Activated CD4-positive, alpha-beta T cell treated with anti-CD3 and anti-CD28 coated beads, Interleukin-2, Interleukin-6, amounts not matched to agents 100 ng/mL and 50 ng/mL, durations not matched to agents 16 hours and 8 hours (primary cell): ENCODE data around the gene PRTG.
"Not testable (repeated sequence)": the region's sequence is repeated elsewhere in the genome, so short reads cannot be mapped to it uniquely, and the experiment has no call there.

Experiments
- DNase-seq: peaks from one replicate; pipeline ENCODE4 v3.0.0-alpha.2; 2020

Gene PRTG

DNA sequence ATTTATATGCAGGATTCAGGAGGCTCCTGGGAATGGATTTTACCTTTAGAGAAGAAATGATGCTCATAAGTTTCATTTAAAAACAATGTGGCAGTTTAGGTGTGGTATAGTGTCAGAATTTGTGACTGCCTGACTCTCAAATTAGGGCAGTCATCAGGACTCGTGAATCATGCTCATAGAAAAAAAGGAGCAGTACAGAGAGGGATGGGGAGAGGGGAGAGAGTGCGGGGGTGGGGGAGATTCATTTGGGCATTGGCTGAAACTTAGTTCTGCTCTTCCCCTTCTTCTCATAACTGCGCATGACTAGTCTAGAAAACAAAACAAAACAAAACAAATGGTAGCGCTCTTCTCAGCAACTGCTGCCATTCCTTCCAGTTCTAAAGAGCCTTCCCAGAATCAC is 44.3 kb downstream of the PRTG start:
- DNase-seq: no peak

DNA sequence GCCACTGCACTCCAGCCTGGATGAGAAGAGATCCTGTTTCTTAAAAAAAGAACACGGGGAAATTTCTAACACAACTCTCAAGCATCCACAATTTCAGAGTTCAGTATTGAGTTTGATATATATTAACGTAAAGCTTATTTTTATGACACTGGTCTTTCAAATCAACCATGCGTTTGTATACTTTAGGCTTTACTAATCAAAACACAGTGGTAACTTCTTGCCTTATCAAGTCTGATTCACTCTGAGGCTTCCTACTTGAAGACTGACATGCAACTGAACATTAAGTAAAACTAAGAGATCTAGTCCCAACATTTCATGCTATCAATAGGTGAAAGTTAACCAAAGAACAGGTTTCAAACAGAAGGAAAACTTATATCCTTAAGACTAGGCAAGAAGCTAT is 46.7 kb downstream of the PRTG start:
- no peak for DNase-seq

DNA sequence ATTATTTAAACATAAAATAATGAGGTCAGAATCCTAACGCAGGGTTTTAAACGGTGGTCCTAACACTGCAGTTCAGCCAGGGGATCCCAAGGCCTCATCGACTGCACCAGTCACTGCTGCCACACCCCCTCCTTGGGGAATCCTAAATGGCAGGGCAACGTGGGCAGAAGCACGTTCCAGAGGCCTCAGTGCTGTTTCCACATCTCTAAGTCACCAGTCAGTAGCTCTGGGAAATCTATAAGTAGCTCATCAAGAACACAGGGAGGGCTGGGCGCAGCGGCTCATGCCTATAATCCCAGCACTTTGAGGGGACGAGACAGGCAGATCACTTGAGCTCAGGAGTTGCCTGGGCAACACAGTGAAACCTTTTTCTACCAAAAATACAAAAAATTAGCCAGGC is 47.5 kb downstream of the PRTG start:
- no peak for DNase-seq

DNA sequence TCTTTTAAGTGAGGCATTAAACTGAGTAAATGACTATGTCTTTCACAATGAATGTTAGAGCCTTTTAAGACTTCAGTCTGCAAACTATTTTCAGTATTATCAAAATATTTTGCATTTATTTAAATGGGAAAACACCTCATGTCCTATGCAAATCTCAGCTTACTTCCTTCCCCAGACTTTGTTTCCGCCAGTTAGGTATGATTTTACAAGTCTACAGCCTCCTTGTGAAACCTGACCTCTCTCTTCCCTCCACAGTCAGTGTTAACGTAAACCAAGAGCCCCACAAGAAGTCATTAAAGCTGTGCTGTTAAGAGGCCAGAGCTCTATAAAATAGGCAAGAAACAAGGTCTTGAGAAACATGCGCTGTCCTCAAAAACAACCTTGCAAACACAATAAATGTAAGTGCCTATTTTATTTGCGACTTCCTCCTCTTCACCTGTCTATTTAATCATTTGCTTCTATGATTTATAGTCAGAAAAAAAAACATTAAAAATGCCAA is 48.3 kb downstream of the PRTG start:
- DNase-seq: peak; percentile 32

DNA sequence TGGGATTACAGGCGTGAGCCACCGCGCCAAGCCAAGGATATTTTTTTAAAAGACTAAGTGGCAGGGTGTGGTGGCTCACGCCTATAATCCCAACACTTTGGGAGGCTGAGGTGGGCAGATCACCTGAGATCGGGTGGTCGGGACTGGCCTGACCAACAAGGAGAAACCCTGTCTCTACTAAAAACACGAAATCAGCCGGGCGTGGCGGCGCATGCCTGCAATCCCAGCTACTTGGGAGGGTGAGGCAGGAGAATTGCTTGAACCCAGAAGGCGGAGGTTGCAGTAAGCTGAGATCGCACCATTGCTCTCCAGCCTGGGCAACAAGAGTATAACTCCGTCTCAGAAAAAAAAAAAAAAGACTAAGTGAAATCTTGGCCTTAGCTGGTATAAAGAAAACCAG is 49.8 kb downstream of the PRTG start:
- not testable (repeated sequence) for DNase-seq

DNA sequence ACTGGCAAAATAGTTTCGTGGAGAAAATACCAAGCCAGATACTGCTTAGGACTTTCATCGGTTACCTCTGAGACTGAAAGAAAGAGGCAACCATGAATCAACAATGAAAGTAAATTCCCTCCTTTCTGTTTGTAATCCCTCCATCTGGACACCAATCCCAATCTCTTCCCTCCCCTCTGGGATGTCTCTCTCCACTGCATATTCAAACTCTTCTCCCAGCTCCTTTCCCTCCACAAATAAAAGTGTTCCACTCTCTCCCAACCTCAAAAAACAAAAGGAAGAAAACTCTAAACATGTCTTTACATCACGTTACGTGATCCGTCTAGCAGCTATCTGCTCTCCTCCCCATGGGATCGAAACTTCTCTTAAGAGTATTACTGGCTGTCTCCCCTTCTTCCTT is 55.2 kb downstream of the PRTG start:
- DNase-seq: no peak

DNA sequence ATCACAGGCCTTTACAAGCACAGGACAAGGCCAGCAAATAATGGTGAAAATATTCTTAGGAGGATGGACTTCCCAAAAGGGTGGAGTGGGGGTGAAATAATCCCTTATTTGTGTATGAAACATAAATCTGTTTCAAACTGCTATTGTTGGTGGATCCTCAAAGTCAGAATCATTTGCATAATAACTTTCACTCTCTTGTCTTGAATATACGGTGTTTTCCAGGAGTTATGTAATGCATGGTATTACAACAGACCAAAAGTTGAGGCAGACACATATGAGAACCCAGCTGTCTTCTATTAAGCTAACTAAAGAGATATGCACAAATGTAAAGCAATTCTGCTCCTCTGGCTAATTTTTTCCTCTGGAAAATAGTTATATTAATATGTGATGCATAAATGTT is 57.7 kb downstream of the PRTG start:
- DNase-seq: peak; percentile 8

DNA sequence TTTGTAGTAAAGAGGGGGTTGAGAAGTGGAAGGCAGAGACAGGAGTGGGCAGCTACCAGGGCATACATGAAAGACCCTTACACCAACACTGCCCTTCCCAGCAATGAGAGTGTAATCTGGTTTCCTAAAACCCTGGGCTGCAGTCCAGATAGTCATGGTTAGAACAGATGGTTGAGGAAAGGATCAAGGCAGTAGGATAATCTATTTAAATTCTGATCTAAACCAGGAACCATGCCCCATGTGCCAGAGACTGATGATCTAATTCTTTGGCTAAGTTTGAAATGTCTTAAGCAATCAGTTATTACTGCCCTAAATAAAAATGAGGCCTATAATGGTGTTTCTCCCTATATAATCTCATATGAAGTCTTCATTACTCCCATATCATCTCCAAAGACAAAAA is 59.6 kb downstream of the PRTG start:
- DNase-seq: no peak

DNA sequence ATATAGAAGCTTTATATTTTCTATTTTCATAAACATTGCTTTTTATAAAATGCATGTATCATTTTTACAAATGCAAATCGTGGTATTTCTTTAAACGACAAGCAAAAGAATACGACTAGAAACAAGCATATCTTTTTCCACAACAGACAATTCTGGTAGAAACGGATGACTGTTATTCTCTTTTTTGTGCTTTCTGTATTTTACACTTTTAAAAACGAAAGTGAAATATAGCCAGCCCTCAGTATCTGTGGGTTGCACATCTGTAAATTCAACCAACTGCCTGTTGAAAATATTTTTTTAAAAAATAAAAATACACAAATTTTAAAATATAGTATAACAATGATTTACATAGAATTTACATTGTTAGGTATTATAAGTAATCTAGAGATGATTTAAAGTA is 61.3 kb downstream of the PRTG start:
- DNase-seq: peak; percentile 38

DNA sequence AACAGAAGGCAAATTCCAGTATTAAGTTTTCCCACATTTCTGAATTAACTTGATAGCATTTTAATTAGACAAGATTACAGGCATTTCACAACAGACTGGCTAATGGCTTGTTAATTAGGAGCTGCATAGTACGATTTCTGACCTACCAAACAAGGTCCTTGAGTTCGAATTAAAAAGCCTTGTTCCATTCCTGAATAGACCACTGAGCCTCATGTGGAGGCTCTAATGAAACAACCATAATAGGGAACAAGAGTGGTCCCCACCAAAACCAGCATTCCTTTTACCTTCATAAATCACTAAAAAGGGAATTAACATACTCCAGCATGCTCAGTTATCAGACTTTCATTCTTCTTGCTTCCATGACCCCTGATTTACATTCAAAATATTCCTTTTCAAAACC is 66.4 kb downstream of the PRTG start:
- DNase-seq: no peak

DNA sequence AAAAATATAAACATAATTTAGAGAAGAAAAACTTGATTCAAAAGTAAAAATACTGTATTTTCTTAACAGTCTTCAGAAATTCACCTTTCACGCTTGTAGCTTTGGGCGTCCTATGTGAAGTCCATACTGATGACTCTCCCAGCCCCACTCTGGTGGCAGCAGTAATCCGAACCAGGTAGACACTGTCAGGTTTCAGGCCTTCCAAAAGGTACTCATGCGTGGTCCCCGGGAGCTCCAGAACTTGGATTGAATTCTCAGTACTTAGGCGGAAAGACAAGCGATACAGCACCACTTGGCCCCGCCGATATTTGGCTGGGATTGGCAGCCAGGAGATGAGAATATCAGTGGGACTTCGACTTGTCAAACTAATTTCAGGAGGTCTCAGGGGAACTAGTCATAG is 69.7 kb downstream of the PRTG start:
- no peak for DNase-seq

DNA sequence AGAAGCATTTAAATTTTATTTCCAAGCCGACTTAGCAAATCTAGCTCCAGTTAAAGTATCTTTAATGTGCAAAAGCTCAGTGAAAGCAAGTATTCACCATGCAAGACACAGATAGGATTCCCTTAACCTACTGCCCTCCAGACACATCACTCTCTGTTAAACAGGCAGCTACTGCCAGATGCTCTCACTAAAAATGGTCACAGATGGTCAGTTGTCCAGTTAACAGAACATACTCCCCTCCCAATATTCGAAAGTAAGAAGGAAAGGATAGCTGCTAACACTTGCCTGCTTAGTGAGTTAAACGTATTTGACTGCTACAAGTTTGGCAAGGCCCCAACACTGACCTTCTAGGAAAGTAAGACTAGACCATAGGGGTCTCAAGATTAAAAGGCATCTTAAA is 73.7 kb downstream of the PRTG start:
- no peak for DNase-seq

DNA sequence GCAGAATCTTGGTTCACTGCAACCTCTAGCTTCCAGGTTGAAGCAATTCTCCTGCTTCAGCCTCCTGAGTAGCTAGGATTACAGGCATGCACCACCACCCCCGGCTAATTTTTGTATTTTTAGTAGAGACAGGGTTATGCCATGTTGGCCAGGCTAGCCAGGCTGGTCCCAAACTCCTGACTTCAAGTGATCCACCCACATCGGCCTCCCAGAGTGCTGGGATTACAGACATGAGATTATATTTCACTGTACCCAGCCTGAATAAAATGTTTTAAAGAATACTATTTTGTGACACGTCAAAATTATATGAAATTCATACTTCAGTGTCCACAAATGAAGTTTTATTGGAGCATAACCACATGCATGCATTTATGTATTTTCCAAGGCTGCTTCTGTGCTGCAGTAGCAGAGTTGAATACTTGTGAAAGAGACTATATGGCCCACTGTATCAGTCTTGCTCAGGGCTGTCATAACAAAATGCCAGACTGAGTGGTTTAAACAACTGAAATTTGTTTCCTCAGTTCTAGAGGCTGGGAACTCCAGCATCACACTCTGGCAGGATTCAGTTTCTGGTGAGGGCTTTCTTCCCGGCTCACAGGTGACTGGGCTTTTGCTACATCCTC is 77.2 kb downstream of the PRTG start:
- DNase-seq: no peak

DNA sequence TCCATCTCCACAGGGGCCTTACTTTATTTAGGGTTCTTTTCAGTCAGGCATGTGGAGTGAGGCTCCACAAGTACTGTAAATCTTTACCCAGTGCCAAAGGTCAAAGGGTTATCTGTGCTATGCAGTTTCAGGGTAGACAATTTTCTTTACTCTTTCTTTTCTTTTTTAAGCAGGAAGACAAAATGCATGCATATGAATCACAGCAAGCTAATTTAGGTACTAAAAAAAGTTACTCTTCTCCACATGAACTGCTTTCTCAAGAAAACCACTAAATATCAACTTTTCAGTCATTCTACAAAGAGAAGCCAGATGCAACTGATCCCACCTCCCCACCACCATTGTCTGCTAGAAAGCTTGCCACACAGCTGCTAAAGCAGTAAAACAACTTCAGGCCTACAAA is 81.5 kb downstream of the PRTG start:
- DNase-seq: peak; percentile 18

DNA sequence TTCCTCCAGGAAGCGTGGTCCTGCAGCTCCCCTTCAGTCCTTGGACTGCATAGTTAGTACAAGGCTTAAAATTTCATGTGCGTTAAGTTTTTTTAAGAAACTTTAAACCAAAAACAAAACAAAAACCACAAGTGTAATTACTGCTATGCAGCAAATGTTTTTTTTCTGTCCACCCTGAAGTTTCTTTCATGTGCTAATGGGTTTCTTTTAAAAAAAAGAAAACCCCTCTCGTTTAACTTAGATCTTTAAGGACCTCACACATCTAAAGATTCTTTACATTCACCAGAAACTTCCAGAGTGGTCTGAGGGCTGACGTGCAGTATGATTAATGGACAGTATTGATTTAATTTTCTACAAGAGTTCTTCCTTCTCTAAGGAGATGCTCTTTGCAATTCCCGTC is 82.8 kb downstream of the PRTG start:
- no peak for DNase-seq

DNA sequence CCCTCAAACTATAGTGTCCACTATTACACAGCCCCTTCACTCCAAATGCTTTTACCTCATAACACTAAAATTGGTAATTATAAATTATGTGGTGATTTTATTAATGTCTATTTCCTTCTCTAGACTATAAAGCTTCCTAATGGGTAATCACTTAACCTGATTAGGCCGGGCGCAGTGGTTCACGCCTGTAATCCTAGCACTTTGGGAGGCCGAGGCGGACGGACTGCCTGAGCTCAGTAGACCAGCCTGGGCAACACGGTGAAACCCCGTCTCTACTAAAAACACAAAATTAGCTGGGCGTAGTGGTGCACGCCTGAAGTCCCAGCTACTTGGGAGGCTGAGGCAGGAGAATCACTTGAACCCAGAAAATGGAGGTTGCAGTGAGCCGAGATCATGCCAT is 83.5 kb downstream of the PRTG start:
- no peak for DNase-seq

DNA sequence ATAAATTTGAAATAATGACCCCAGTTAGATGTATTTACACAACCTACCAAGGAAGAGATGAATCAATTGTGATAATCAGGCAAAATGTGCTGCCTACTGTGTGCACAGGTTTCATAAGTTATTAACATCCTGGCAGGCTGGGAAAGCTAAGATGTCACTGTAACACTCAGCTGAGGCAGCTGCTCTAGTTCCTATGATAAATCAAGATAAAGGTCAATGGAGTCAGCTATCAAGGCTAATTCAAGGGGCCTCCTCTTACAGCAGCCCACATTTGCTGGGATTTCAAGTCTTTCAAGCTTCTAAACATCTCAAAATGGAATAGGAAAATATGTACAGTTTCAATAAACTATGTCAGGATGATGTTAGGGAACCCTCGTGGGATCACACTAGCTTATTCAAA is 84.1 kb downstream of the PRTG start:
- DNase-seq: no peak

DNA sequence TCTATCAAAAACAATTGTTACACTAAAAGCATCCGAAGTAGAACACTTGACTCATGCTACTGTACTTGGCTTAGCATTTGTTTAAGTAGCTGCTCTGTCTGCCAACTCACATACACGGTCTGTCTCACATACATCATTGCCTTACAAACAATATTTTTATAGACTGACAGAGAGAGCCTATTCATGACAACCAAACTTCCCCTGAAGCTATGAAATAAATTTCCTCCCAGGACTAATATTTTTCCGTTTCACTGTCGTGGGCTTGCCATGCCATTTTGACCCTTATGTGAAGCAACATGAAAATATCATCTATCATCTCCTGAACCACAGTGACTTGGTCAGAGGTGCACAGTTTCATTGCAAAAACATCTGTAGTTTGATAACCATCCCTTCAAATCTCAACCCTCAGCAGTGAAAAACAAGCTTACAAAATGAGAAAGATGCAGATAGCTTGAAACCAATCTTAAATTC is 88.4 kb downstream of the PRTG start:
- no peak for DNase-seq

DNA sequence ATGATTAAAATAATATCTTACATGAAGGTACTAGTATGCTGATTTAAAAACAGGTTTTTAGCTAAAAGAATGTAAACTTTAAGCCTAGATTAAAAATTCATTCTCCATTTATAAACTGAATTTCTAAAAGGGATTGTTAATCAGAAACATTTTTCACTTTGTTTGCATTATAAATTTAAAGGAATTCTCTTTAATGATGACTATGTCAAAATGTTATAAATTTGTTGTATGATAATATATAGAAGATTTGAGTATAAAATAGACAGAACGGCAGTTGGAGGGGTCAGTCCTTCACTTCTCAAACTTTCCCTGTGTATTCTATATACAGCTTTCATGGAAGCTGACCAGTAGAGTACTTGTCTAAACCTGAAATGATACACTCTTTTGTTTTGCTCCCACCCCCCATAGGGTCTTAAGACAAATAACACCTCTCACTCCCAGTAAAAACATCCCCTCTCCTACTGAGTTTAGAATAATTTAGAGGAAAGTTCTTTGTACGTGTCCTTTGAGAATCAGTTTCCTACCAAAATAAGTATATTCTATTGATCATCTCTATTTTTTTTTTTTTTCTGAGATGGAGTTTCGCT is 90.0 kb downstream of the PRTG start:
- no peak for DNase-seq

DNA sequence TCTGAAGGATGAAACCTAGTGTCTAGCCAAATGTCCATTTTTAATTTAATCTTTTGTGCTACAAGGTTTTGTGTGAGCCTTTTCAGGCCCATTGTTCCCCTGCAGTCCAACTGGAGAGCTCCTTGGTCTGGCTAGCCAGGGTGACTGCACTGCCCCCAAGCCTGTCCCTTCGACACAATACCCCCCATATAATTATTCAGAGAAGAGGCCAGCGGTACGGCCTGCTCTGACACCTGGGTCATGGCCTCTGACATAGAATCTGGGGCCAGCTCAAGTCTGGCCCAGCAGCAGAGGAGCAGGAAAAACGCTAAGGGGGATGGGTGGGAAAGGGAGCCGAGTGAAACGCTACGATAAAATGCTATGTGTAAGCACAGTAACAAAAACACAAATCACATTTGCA is 90.6 kb downstream of the PRTG start:
- no peak for DNase-seq

DNA sequence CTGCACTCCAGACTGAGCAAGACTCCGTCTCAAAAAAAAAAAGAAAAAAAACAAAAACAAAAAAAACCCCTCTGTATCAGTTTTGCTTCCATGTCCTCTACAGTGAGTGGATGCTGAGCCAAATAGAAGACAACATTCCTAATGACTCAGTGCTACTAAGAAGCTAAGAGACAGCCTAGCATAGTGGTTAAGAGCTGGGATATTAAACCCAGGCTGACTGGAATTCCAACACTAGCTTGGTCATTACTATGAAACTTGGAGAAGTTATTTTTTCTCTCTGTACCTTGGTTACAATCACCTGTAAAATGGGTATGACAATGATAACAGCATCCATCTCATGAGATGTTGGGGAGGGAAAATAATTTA is 93.9 kb downstream of the PRTG start:
- no peak for DNase-seq

DNA sequence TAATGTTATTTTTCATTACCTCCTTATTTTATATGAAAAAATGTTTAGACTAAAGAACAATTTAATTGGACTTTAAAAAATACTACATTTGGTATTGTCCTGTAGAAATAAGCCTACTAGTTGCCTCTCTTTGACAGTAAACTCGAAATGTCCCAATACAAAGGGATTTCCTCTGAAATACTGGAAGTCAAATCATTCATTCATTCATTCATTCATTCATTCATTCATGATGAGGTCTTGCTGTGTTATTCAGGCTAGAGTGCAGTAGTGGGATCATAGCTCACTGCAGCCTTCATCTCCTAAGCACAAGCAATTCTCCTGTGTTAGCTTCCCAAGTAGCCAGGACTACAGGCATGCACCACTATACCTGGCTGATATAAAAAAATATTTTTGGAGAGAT is 104.2 kb downstream of the PRTG start:
- no peak for DNase-seq

DNA sequence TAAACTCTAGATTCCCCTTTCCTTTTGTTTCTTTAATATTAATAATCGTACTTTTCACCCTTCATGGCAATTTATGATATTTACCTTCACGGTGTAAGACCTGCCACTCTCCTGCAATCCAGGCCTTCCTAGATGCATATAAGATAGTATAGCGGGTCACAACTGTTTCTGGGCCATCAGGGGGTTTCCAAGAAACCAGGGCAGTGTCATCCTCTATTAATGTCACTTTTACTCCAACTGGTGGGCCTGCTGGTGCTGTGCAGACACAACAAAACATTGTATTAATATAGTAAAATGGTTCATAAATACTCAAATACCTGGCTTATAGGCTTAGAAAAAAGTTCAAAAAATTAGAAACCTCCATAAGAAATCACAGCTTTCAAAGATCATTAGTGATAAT is 105.9 kb downstream of the PRTG start:
- no peak for DNase-seq

DNA sequence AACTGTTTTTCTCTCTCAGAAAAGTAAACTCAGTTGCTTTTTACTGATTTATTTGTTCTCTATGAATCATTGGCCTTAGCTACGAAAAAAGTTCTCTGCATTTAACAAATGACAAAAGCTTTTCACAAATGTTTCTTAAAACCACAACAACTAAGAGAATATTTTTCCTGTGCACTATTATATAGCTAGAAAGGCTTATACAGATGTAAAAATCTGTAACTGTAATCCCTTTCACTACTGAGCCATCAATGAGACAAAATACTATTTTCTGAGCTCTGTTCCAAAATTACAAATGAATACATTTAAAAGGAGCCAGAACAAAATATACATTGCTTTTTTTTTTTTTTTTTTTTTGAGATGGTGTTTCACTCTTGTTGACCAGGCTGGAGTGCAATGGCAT is 109.2 kb downstream of the PRTG start:
- no peak for DNase-seq

DNA sequence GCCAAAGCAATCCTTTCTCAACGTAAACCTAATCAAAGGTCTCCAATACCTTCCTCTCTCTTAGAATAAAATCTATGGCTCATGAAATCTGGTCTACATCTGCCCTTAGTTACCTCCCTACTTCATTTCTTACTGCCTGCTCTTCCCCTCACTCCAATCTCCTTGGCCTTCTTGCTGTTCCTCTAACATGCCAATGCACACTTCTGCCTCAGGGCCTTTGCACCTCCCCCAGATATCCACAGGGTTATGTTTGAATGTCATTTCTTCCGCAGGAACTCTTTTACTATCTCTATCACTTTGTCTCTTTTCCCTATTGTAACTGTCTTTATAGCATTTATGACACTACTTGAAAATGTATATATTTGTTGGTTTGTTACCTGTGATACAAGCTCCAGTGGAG is 110.5 kb downstream of the PRTG start:
- no peak for DNase-seq
